Measurements from ENCODE around the gene ACER2. TPM values are rescaled to one million over a fixed set of nuclear protein-coding genes. Genes with fewer than 3 reads are reported as not detected.

The ACER2 gene
- total RNA-seq, 1 donor: 4.7 TPM

- DNase-seq (ENCODE audit: low read depth): no peak
- H3K4me3 ChIP-seq (ENCODE audit: low read depth, low read length): no peak overlapping the region
- TF ChIP-seq CTCF (IDR thresholded peaks at IDR 0.05; ENCODE audit: insufficient read depth, low read depth, low read length): no peak
Measured at GRCh38 chr9:19496321-19497050, 87.7 kb downstream of the ACER2 start.

- no peak overlapping the region for H3K4me3 ChIP-seq (ENCODE audit: low read depth, low read length)
- TF ChIP-seq CTCF (IDR thresholded peaks at IDR 0.05; ENCODE audit: insufficient read depth, low read depth, low read length): no peak
- DNase-seq (ENCODE audit: low read depth): no peak
Measured at GRCh38 chr9:19497276-19497675, 88.5 kb downstream of the ACER2 start.

- no peak for TF ChIP-seq CTCF (IDR thresholded peaks at IDR 0.05; ENCODE audit: insufficient read depth, low read depth, low read length)
- peak; percentile 41 for DNase-seq (ENCODE audit: low read depth)
Measured at GRCh38 chr9:19498015-19498414, 89.2 kb downstream of the ACER2 start.

More at GRCh38 chr9:19498015-19498414, 89.2 kb downstream of the ACER2 start:
- H3K4me3 ChIP-seq (ENCODE audit: low read depth, low read length): no peak overlapping the region

Other genes starting within 250 kb of the ACER2 start
- gene DENND4C, start 178.3 kb upstream of the ACER2 start, total RNA-seq: 54.1 and 70.0 TPM in 2 replicates
- gene RPS6, start 28.8 kb upstream of the ACER2 start, total RNA-seq: 1,027 and 1,067 TPM in 2 replicates

Data from fibroblast of villous mesenchyme (primary cell).